C4-2B (cell line): ENCODE results near the gene TXK.

ENCODE experiments used
- ZFX ChIP-seq: fragments of 450-650 bp; IDR thresholded peaks from 2 replicates; pipeline ENCODE4 v1.6.1; 2017
- TF ChIP-seq, protein P1 (sequence below): fragments of 450-650 bp; conservative IDR thresholded peaks from 2 replicates; pipeline ENCODE4 v1.5.1; 2017; ENCODE audit warnings: mild to moderate bottlenecking

DNA sequence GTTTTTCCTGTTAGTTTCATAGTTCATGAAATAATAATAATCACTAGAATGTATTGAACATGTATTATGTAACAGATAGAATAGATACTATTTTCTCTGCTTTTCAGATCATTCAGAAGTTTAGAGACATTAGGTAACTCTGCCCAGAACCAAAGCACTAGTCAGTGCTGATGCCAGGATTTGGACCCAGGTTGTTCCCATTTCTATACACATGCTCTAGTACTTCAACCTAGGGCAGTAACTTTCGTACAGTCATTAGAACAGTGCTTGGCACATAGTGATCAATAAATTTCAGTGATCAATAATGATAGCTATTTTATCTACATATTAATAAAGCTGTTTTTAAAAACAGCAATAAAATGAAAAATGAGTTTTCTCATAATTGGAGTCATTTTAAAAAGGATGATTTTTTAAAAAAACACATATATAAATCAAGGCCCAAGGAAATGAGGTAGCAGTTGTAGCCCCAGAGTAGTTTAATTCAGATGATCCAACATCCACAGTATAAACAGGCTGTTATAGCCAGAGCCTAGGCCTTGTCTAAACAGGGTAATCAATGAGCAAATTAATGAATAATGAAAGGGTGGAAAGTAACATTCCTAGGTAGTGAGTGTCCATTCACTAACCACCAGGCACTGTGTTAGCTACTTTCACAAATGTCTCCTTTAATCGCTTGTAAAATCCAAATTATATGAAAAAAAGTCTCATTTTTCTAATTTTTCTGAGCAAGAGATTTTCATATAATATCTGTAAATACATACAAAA, 25.6 kb downstream of the TXK start:
- no peak for TF ChIP-seq ZFX
- TF ChIP-seq, protein P1, sequence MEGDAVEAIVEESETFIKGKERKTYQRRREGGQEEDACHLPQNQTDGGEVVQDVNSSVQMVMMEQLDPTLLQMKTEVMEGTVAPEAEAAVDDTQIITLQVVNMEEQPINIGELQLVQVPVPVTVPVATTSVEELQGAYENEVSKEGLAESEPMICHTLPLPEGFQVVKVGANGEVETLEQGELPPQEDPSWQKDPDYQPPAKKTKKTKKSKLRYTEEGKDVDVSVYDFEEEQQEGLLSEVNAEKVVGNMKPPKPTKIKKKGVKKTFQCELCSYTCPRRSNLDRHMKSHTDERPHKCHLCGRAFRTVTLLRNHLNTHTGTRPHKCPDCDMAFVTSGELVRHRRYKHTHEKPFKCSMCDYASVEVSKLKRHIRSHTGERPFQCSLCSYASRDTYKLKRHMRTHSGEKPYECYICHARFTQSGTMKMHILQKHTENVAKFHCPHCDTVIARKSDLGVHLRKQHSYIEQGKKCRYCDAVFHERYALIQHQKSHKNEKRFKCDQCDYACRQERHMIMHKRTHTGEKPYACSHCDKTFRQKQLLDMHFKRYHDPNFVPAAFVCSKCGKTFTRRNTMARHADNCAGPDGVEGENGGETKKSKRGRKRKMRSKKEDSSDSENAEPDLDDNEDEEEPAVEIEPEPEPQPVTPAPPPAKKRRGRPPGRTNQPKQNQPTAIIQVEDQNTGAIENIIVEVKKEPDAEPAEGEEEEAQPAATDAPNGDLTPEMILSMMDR: no peak
